SH-SY5Y (cell line): ENCODE measurements around the gene SLC50A1.

Experiments
- GATA2 ChIP-seq: IDR thresholded peaks from 2 replicates; pipeline ENCODE4 v1.6.1; 2011; ENCODE audit warnings: mild to moderate bottlenecking, low read depth, low read length
- GATA3 ChIP-seq: IDR thresholded peaks from 2 replicates; pipeline ENCODE4 v1.6.1; 2011; ENCODE audit warnings: low read depth, mild to moderate bottlenecking, low read length, moderate library complexity

Gene SLC50A1

GRCh38 chr1:155106862-155107261 is 28.8 kb upstream of the SLC50A1 start:
- TF ChIP-seq GATA2 (no peak), GATA3 (no peak)

- no peak for TF ChIP-seq GATA3
- no peak for TF ChIP-seq GATA2
These were observed 28.1 kb upstream of the SLC50A1 start for GRCh38 chr1:155107309-155108264.

DNA sequence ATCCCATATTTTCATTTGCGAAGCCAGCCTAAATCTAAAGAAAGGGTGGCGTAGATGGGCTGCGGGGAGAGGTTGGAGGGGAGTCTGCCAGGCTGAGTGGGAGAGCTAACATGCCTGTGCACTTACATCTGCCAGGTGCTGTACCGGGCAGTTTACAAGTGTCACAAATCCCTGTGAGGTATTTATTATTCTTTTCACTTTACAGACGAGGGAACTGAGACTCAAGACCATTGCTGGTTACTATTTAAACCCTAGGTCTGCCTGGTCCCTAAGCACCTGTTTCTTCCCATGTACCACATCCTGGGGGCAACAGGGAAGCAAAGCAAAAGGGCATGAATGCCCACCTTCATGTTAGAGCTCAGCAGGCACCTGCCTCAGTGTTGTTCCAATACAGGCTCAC is 27.4 kb upstream of the SLC50A1 start:
- no peak for TF ChIP-seq GATA3
- no peak for TF ChIP-seq GATA2

DNA sequence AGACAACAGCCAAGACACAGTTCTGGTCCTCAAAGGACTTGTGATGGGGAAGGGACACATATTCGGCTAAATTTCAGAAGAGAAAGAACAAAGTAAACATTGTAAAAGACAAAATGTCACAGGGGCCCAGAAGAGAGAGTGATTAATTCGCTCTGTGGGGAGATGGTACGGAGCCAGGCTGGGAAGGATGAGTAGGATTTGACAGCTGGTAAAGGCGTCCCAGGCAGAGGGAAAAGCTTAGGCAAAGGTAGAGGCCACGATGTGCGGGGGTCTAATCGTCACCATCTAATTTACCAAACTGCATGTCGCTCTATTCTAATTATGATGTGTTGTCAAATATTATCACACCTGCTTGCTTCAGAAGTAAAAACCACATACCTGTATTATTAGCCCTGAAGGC is 25.3 kb upstream of the SLC50A1 start:
- no peak for TF ChIP-seq GATA3
- TF ChIP-seq GATA2 = no peak

GRCh38 chr1:155110826-155111225 is 24.8 kb upstream of the SLC50A1 start:
- TF ChIP-seq GATA3 = no peak
- TF ChIP-seq GATA2 = no peak

- TF ChIP-seq GATA2 = no peak
- no peak for TF ChIP-seq GATA3
These were observed 22.1 kb upstream of the SLC50A1 start for GRCh38 chr1:155113450-155113980.

GRCh38 chr1:155116113-155116764 is 19.4 kb upstream of the SLC50A1 start:
- TF ChIP-seq GATA3 (no peak), GATA2 (no peak)

DNA sequence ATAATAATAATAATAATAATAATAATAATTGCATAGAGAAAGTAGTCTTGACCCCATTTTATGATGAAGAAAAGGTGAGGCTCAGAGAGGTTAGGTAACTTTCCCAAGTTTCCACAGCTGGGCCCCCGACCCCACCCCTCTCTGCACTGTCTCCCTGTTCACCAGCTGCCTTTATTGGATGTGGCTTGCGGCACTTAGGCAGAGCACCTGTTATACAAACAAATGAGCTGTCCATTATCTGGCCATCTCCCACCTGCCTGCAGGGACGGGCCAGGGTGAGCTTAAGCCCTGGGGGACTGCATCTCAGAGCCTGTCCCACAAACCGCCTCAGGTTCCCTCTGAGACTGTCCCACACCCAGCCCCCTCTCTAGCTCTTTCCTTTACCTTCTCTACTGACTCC is 18.0 kb upstream of the SLC50A1 start:
- no peak for TF ChIP-seq GATA3
- TF ChIP-seq GATA2 = peak; percentile 20; the same call in 1 of the 2 replicates

DNA sequence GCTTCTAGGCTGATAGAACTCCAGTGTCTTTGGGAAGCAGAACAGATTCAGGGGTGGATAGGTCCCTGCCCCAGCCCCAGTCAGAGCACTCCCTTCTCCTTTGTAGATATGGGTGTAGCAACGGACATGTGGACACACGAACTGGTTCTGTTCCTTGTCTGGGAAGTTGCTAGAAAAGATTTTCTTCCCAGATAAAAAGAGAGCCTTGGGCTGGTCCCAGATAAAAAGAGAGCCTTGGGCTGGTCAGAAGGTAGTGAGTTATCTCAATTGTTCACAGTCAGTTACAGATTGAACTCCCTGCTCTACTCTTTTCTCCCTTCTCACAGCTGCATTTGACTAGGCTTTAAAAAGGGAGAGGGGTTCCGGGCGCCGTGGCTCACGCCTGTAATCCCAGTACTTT is 15.4 kb upstream of the SLC50A1 start:
- TF ChIP-seq GATA3 (no peak), GATA2 (no peak)

DNA sequence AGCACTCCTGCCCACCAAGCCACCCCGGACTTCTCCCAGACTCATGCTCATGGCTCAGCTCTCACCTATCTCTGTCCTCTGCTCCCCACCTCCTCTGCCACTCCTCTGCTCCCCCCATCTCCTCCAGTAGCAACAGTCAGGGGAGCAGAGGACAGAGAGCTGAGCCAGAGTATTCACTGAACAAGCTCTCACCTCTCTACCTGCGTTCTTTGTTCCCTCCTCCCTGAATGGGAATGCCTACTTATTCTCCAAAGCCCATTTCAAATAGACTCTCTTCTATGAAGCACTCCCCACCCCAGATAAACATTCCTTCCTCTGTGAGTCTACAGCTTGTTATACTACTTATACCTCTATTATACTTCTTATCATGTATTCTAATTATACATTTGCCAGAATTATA is 14.4 kb upstream of the SLC50A1 start:
- TF ChIP-seq GATA2 (no peak), GATA3 (no peak)

GRCh38 chr1:155122308-155122707 is 13.3 kb upstream of the SLC50A1 start:
- TF ChIP-seq GATA2 (no peak), GATA3 (no peak)

- no peak for TF ChIP-seq GATA2
- TF ChIP-seq GATA3 = no peak
These were observed 11.9 kb upstream of the SLC50A1 start for GRCh38 chr1:155123801-155124200.

DNA sequence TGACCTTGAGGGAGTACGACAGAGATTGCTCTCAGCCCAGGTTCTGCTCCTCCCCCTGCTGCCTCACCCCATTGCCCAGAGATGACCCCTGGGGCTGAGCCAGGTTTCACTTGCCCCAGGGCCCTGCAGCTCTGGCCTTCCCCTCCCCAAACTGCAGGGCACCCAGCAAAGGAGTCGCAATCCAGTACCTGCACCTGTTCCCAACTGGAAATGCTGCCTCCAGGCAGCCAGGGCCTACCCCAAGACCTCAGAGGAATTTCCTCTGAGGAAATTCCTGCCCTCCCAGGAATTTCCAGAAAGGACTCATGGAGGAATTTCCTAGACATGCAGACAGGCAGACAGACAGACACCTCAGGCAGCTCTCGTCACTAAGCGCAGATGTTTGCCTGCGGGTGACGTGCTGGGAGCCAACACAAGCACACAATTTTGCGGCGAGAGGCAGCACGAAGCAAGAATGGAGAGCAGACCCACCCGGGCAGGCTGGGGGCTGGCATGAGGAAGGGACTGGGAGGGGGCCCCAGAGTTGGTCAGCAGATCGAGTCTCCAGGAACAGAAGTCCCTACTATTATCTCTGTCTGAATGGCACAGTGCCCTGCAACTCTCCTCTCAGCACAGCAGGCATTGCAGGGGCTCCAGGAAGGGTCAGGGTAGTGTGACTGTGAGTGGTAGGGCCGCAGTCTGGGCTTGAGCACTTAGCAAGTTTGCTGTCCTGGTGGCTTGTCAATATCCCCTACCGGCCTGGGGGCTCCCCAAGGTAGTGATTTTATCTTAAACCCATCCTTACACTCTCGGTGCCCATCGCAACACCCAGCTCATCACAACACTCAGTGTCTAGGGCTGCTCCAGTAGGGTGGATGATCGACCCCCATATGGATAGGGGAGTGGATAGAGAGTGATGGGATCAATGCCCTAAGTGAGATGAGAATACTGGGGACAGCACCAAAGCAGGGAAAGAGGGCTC is 10.9 kb upstream of the SLC50A1 start:
- no peak for TF ChIP-seq GATA2
- no peak for TF ChIP-seq GATA3
